Coronary artery (tissue), 2 donors: ENCODE data around the gene SCFD2.
A peak's percentile ranks its signal among the peaks of the same experiment; 100 is the strongest.
"Not testable (repeated sequence)": the region's sequence is repeated elsewhere in the genome, so short reads cannot be mapped to it uniquely, and the experiment has no call there.

Experiments
- DNase-seq: peaks from one replicate; pipeline ENCODE4 v3.0.0-alpha.2; 2017; ENCODE audit warnings: low spot score
- H3K27ac ChIP-seq, 2 donors: fragments of 200-600 bp; sonication (generic); one replicate each; pipeline ENCODE4 v1.5.1; 2016 to 2019
- H3K4me3 ChIP-seq: fragments of 200-600 bp; sonication (generic); 2 replicates; pipeline ENCODE4 v1.5.1; 2016; ENCODE audit warnings: mild to moderate bottlenecking, moderate library complexity
- TF ChIP-seq, protein P1 (sequence below): fragments of 200-600 bp; sonication (generic); IDR thresholded peaks from one replicate; pipeline ENCODE4 v1.5.1; 2019; ENCODE audit warnings: antibody characterized with exemption

Gene SCFD2

DNA sequence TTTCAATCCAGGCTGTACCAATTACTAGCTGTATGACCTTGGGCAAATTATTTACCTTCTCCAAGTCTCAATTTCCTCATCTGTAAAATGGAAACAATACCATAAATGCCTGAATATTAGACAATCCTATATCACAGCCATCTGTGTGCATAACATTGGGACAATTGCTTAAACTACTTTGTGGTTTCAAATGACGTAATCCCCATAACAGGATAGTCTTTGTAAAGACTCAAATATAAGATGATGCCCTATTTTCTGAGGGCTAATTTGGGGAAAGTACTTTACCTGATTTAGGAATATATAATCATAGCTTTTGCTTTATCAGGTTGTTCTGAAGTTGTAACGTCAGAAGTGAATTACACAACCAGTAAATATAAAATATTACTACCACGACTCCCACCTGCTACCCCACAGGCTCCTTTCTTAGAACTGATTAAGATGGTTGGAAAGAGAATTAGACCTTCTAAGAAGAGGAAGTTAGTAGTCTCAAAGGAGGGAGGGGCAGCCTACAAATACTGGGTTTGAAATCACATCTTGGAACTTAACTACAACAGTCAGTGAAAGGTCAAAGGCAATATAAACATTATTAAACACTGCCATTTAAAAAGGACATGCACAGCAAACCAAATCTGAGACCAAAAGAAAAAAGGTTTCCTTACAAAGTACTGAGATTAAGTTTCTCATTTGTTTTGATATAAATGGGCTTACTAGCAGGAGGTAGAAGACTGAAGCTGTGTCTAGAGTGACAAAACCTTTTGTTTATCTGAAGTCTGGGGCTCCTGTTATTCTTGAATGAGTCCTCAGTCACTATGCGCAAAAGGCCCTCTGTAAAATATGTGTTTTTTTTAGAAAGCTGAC, 215.0 kb downstream of the SCFD2 start:
- Histone ChIP-seq H3K27ac (peak overlapping the region; percentile 22 to 48), H3K4me3 (no peak overlapping the region)
- TF ChIP-seq, protein P1, sequence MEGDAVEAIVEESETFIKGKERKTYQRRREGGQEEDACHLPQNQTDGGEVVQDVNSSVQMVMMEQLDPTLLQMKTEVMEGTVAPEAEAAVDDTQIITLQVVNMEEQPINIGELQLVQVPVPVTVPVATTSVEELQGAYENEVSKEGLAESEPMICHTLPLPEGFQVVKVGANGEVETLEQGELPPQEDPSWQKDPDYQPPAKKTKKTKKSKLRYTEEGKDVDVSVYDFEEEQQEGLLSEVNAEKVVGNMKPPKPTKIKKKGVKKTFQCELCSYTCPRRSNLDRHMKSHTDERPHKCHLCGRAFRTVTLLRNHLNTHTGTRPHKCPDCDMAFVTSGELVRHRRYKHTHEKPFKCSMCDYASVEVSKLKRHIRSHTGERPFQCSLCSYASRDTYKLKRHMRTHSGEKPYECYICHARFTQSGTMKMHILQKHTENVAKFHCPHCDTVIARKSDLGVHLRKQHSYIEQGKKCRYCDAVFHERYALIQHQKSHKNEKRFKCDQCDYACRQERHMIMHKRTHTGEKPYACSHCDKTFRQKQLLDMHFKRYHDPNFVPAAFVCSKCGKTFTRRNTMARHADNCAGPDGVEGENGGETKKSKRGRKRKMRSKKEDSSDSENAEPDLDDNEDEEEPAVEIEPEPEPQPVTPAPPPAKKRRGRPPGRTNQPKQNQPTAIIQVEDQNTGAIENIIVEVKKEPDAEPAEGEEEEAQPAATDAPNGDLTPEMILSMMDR = no peak
- DNase-seq = no peak

DNA sequence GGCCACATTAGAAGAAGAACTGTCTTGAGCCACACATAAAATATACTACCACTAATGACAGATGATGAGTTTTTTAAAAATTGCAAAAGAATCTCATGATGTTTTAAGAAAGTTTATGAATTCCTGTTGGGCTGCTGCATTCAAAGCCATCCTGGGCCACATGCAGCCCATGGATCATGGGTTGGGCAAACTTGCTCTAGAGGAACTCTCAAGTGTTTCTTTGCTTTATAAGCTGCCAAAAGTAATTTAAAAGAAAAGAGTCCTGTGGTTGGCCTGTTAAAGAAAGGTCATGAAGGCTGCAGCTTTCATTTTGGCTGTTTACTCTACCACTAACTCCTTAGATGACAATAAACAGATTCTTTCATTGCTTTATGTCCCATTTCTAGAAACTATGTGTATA, 218.2 kb downstream of the SCFD2 start:
- no peak for DNase-seq
- H3K27ac ChIP-seq = no peak overlapping the region

GRCh38 chr4:53147197-53147596, 218.7 kb downstream of the SCFD2 start:
- DNase-seq = no peak
- no peak overlapping the region for H3K4me3 ChIP-seq
- TF ChIP-seq, protein P1 = no peak

More for the DNA sequence above, 218.2 kb downstream of the SCFD2 start:
- no peak overlapping the region for H3K4me3 ChIP-seq
- TF ChIP-seq, protein P1 = no peak

DNA sequence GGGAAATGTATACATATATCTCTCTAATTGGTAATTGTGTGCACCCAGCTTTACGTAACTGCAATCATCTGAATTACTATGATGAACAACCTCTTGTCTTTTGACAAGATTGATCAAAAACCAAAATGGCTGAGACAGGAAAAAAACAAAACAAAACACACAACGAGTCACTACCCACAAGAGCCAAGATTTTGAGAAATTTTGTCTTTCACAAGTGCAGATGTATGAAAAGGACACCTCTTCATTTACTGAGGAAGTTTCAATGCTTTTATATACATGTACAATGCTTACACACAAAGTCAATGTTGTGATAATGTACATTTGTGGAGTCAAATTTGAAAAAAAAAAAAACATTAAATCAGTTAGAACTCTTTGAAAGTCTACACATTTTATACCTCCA, 224.6 kb downstream of the SCFD2 start:
- no peak overlapping the region for H3K27ac ChIP-seq
- H3K4me3 ChIP-seq = no peak overlapping the region
- TF ChIP-seq, protein P1 = no peak
- no peak for DNase-seq

More at GRCh38 chr4:53147197-53147596, 218.7 kb downstream of the SCFD2 start:
- H3K27ac ChIP-seq = no peak overlapping the region

- H3K4me3 ChIP-seq, DNase-seq, H3K27ac ChIP-seq: not testable (repeated sequence)
Observed at GRCh38 chr4:53139256-53139655, 226.6 kb downstream of the SCFD2 start.

GRCh38 chr4:53137468-53137867, 228.4 kb downstream of the SCFD2 start:
- Histone ChIP-seq H3K4me3 (no peak overlapping the region), H3K27ac (no peak overlapping the region)
- DNase-seq = no peak
- TF ChIP-seq, protein P1 = no peak

- no peak overlapping the region for H3K27ac ChIP-seq
Observed at GRCh38 chr4:53136954-53137353, 228.9 kb downstream of the SCFD2 start.

More at GRCh38 chr4:53136954-53137353, 228.9 kb downstream of the SCFD2 start:
- H3K4me3 ChIP-seq = no peak overlapping the region
- DNase-seq = no peak
- TF ChIP-seq, protein P1 = no peak
